ENCODE data around the gene LRRC4B.

LRRC4B gene

DNA sequence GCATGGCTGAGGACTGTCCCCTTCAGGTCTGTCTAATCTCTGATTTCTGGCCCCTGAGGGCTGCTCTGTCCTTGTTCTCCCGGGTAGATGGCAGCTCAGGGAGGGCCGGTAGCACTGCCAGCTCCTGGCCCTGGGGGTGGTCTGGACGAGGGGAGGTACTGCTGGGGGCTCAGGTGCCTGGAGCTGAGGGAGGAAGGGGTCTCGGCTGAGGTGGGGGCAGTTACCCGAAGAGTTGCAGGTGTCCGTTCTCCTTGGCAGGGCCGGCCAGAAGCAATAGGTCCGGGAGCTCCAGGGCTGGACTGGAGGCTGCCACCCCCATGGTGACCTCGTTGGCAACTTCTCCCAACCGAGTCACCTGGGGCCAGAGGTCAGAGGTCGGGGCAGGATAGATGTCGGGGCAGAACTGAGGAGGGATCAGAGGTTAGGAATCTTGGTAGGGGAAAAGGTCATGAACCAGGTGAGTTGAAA is 93.1 kb downstream of the LRRC4B start:
- TF ChIP-seq EP300 (IDR thresholded peaks at IDR 0.05; ENCODE audit: borderline replicate concordance) (no peak), EGR1 (IDR thresholded peaks at IDR 0.05) (no peak), RAD21 (IDR thresholded peaks at IDR 0.05; ENCODE audit: low read depth) (no peak), TAF1 (IDR thresholded peaks at IDR 0.05; ENCODE audit: low read depth) (no peak), ZBTB7A (IDR thresholded peaks at IDR 0.05; ENCODE audit: low read depth) (no peak), FOXM1 (IDR thresholded peaks at IDR 0.05; ENCODE audit: borderline replicate concordance, low read depth) (no peak), TEAD4 (IDR thresholded peaks at IDR 0.05) (no peak), YY1 (IDR thresholded peaks at IDR 0.05; ENCODE audit: low read depth) (no peak), TCF12 (IDR thresholded peaks at IDR 0.05; ENCODE audit: low read depth) (no peak), NFIC (IDR thresholded peaks at IDR 0.05) (no peak)
- TF ChIP-seq, protein P1, sequence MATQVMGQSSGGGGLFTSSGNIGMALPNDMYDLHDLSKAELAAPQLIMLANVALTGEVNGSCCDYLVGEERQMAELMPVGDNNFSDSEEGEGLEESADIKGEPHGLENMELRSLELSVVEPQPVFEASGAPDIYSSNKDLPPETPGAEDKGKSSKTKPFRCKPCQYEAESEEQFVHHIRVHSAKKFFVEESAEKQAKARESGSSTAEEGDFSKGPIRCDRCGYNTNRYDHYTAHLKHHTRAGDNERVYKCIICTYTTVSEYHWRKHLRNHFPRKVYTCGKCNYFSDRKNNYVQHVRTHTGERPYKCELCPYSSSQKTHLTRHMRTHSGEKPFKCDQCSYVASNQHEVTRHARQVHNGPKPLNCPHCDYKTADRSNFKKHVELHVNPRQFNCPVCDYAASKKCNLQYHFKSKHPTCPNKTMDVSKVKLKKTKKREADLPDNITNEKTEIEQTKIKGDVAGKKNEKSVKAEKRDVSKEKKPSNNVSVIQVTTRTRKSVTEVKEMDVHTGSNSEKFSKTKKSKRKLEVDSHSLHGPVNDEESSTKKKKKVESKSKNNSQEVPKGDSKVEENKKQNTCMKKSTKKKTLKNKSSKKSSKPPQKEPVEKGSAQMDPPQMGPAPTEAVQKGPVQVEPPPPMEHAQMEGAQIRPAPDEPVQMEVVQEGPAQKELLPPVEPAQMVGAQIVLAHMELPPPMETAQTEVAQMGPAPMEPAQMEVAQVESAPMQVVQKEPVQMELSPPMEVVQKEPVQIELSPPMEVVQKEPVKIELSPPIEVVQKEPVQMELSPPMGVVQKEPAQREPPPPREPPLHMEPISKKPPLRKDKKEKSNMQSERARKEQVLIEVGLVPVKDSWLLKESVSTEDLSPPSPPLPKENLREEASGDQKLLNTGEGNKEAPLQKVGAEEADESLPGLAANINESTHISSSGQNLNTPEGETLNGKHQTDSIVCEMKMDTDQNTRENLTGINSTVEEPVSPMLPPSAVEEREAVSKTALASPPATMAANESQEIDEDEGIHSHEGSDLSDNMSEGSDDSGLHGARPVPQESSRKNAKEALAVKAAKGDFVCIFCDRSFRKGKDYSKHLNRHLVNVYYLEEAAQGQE (IDR thresholded peaks at IDR 0.05; ENCODE audit: low read depth) = no peak
- TF ChIP-seq, protein P2, sequence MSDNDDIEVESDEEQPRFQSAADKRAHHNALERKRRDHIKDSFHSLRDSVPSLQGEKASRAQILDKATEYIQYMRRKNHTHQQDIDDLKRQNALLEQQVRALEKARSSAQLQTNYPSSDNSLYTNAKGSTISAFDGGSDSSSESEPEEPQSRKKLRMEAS (IDR thresholded peaks at IDR 0.05) = no peak
- TF ChIP-seq, protein P3, sequence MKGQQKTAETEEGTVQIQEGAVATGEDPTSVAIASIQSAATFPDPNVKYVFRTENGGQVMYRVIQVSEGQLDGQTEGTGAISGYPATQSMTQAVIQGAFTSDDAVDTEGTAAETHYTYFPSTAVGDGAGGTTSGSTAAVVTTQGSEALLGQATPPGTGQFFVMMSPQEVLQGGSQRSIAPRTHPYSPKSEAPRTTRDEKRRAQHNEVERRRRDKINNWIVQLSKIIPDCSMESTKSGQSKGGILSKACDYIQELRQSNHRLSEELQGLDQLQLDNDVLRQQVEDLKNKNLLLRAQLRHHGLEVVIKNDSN (IDR thresholded peaks at IDR 0.05) = no peak

DNA sequence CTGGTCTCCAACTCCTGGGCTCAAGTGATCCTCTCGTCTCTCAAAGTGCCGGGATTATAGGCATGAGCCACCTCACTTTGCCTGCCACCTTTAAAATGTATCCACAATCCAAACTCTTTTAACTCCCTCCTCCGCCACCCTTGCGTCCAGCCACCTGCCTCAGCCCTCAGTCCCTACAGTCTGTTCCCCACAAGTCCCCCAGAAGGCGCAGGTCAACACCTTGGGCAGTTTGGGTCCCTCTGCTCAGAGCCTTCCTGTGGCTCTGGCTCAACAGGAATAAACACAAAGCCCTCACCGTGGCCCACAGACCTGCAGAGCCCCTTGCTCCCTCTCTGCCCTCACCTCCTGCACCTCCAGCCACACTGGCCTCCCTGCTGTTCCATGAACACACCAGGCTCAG is 99.4 kb downstream of the LRRC4B start:
- TF ChIP-seq, protein P2 (IDR thresholded peaks at IDR 0.05) = no peak
- TF ChIP-seq CREB1 (IDR thresholded peaks at IDR 0.05; ENCODE audit: low read depth) = no peak
- TF ChIP-seq ZBTB7A (IDR thresholded peaks at IDR 0.05; ENCODE audit: low read depth) = no peak
- no peak for TF ChIP-seq YY1 (IDR thresholded peaks at IDR 0.05; ENCODE audit: low read depth)
- no peak for TF ChIP-seq TEAD4 (IDR thresholded peaks at IDR 0.05)
- TF ChIP-seq, protein P3 (IDR thresholded peaks at IDR 0.05) = no peak
- no peak for TF ChIP-seq CEBPB (IDR thresholded peaks at IDR 0.05)
- TF ChIP-seq NFIC (IDR thresholded peaks at IDR 0.05) = no peak
- TF ChIP-seq EP300 (IDR thresholded peaks at IDR 0.05; ENCODE audit: borderline replicate concordance) = no peak
- TF ChIP-seq EGR1 (IDR thresholded peaks at IDR 0.05) = no peak
- TF ChIP-seq TAF1 (IDR thresholded peaks at IDR 0.05; ENCODE audit: low read depth) = no peak
- TF ChIP-seq, protein P1 (IDR thresholded peaks at IDR 0.05; ENCODE audit: low read depth) = no peak
- TF ChIP-seq TCF12 (IDR thresholded peaks at IDR 0.05; ENCODE audit: low read depth) = no peak
- TF ChIP-seq RAD21 (IDR thresholded peaks at IDR 0.05; ENCODE audit: low read depth) = no peak
- TF ChIP-seq FOXM1 (IDR thresholded peaks at IDR 0.05; ENCODE audit: borderline replicate concordance, low read depth) = no peak

DNA sequence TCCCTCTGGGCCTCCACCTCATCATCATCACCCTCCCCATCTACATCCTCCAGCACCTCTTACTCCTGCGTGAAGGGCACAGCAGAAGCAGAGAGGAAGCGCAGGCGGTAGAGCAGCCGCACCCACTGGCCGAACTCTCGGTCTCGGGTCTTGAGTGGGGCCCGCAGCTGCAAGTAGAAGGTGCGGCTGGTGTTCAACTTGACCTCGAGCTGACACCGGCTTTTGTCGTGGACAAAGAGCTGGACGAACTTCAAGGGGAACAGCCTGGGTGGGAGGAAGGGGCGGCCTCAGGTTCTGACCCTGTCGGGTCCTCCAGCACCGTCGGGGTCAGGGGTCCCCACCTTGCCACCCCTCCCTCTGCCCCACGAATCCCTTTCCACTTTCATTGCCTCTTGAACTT is 100.7 kb downstream of the LRRC4B start:
- no peak for TF ChIP-seq TAF1 (IDR thresholded peaks at IDR 0.05; ENCODE audit: low read depth)
- TF ChIP-seq ZBTB7A (IDR thresholded peaks at IDR 0.05; ENCODE audit: low read depth) = no peak
- TF ChIP-seq FOXM1 (IDR thresholded peaks at IDR 0.05; ENCODE audit: borderline replicate concordance, low read depth) = no peak
- no peak for TF ChIP-seq YY1 (IDR thresholded peaks at IDR 0.05; ENCODE audit: low read depth)
- TF ChIP-seq EP300 (IDR thresholded peaks at IDR 0.05; ENCODE audit: borderline replicate concordance) = no peak
- TF ChIP-seq, protein P3 (IDR thresholded peaks at IDR 0.05) = no peak
- TF ChIP-seq, protein P1 (IDR thresholded peaks at IDR 0.05; ENCODE audit: low read depth) = no peak
- no peak for TF ChIP-seq TEAD4 (IDR thresholded peaks at IDR 0.05)
- TF ChIP-seq EGR1 (IDR thresholded peaks at IDR 0.05) = no peak
- TF ChIP-seq CEBPB (IDR thresholded peaks at IDR 0.05) = no peak
- no peak for TF ChIP-seq NFIC (IDR thresholded peaks at IDR 0.05)
- TF ChIP-seq CREB1 (IDR thresholded peaks at IDR 0.05; ENCODE audit: low read depth) = no peak
- no peak for TF ChIP-seq RAD21 (IDR thresholded peaks at IDR 0.05; ENCODE audit: low read depth)
- TF ChIP-seq TCF12 (IDR thresholded peaks at IDR 0.05; ENCODE audit: low read depth) = no peak
- TF ChIP-seq, protein P2 (IDR thresholded peaks at IDR 0.05) = no peak
